HCT116 (cell line): ENCODE results near the gene RPL41.
"Not testable (repeated sequence)": the region's sequence is repeated elsewhere in the genome, so short reads cannot be mapped to it uniquely, and the experiment has no call there.

Source experiments
- POLR2A ChIP-seq: IDR thresholded peaks from 2 replicates; pipeline ENCODE4 v1.7.0; 2011; ENCODE audit warnings: borderline replicate concordance; ENCODE audit not compliant: insufficient read depth, insufficient read length; ENCODE audit errors: extremely low read depth
- POLR2AphosphoS5 ChIP-seq: IDR thresholded peaks from 2 replicates; pipeline ENCODE4 v1.6.1; 2011; ENCODE audit warnings: mild to moderate bottlenecking, low read depth, low read length, moderate library complexity

- TF ChIP-seq POLR2AphosphoS5, POLR2A: not testable (repeated sequence)
Observed at GRCh38 chr12:56117082-56117706, 761 bp downstream of the RPL41 start.
